Keratinocyte (primary cell): Measurements from ENCODE around the gene AGR2. TPM values are rescaled to one million over a fixed set of nuclear protein-coding genes. Genes with fewer than 3 reads are reported as not detected.

Experiments used
- DNase-seq: peaks from one replicate; pipeline ENCODE4 v3.0.0-alpha.2; 2011; ENCODE audit warnings: low read depth, missing footprints, low spot score
- FAIRE-seq: peaks from 2 replicates; lab custom pipeline; 2011; peaks lifted over from hg19 to GRCh38; lab: Jason Lieb, UNC
- H2AFZ ChIP-seq: 2 replicates; pipeline ENCODE4 v1.6.0; 2012; ENCODE audit warnings: low read length, control low read depth, inconsistent platforms; ENCODE audit not compliant: control insufficient read depth
- H3K27ac ChIP-seq: 2 replicates; pipeline ENCODE4 v1.5.1; 2011; ENCODE audit warnings: low read length; ENCODE audit not compliant: control insufficient read depth, insufficient read depth
- H3K27me3 ChIP-seq: 3 replicates; pipeline ENCODE4 v1.6.0; 2011; ENCODE audit warnings: low read length; ENCODE audit not compliant: control insufficient read depth, insufficient read depth; ENCODE audit errors: extremely low read depth
- H3K36me3 ChIP-seq, 2 experiments: 2 replicates in 1 of 2; 3 replicates in 1 of 2; pipeline ENCODE4 v1.5.1; 2011; ENCODE audit warnings: low read length in 2 of 2, mild to moderate bottlenecking in 1 of 2; ENCODE audit not compliant: control insufficient read depth in 2 of 2, insufficient read depth in 2 of 2; ENCODE audit errors: extremely low read depth in 1 of 2
- H3K4me1 ChIP-seq: 3 replicates; pipeline ENCODE4 v1.5.1; 2011; ENCODE audit warnings: low read length; ENCODE audit not compliant: control insufficient read depth, insufficient read depth; ENCODE audit errors: extremely low read depth
- H3K4me2 ChIP-seq: 3 replicates; pipeline ENCODE4 v1.6.0; 2011; ENCODE audit warnings: low read depth, low read length; ENCODE audit not compliant: control insufficient read depth, insufficient read depth; ENCODE audit errors: extremely low read depth
- H3K4me3 ChIP-seq, 3 experiments: fragments of 200-600 bp in 1 of 3; sonication (generic) in 1 of 3; 2 replicates in 2 of 3; 3 replicates in 1 of 3; pipeline ENCODE4 v1.5.1; 2011 to 2016; ENCODE audit warnings: low read length in 3 of 3, mild to moderate bottlenecking in 3 of 3, control low read depth in 2 of 3, inconsistent platforms in 1 of 3, low read depth in 1 of 3, mixed read lengths in 1 of 3, mixed run types in 1 of 3, moderate library complexity in 1 of 3; ENCODE audit not compliant: control insufficient read depth in 2 of 3, insufficient read depth in 2 of 3; ENCODE audit errors: extremely low read depth in 1 of 3
- H3K79me2 ChIP-seq: 2 replicates; pipeline ENCODE4 v1.6.0; 2012; ENCODE audit warnings: low read length; ENCODE audit not compliant: control insufficient read depth, insufficient read depth
- H3K9ac ChIP-seq: 3 replicates; pipeline ENCODE4 v1.6.0; 2011; ENCODE audit warnings: low read length; ENCODE audit not compliant: control insufficient read depth, insufficient read depth; ENCODE audit errors: extremely low read depth
- H3K9me1 ChIP-seq: 3 replicates; pipeline ENCODE4 v1.6.0; 2011; ENCODE audit warnings: low read length; ENCODE audit not compliant: control insufficient read depth, insufficient read depth; ENCODE audit errors: extremely low read depth
- H3K9me3 ChIP-seq: 2 replicates; pipeline ENCODE4 v1.5.1; 2012; ENCODE audit warnings: low read depth, low read length; ENCODE audit not compliant: control insufficient read depth
- H4K20me1 ChIP-seq: 3 replicates; pipeline ENCODE4 v1.6.0; 2011; ENCODE audit warnings: low read length; ENCODE audit not compliant: control insufficient read depth, insufficient read depth; ENCODE audit errors: extremely low read depth
- EZH2 ChIP-seq: IDR thresholded peaks from one replicate; pipeline ENCODE4 v1.6.1; 2012; ENCODE audit warnings: inconsistent platforms, mild to moderate bottlenecking, low read length, moderate library complexity
- dilution Hi-C: fragments of 300-500 bp; cut with MboI; formaldehyde crosslinking; loops from one replicate; pipeline ENCODE4 v1.7.0; 2020; ENCODE audit warnings: low sequenced_read_pairs; ENCODE audit not compliant: extremely low pct_ligation_motif_present
- polyA plus RNA-seq, 5 experiments: library from polyadenylated mRNA; depleted of rRNA in 3 of 5; stranded (reverse) in 3 of 5; stranded (forward) in 1 of 5; unstranded in 1 of 5; fragments of >200 nt; gene quantifications; 1 replicate in 1 of 5; 2 replicates in 3 of 5; 3 replicates in 1 of 5; pipeline versions ENCODE4 v1.2.1 to v1.2.3, GENCODE V29; 2011 to 2012; ENCODE audit warnings: missing spikeins in 2 of 5, low read depth in 1 of 5, low replicate concordance in 1 of 5
- TF ChIP-seq, protein P1 (sequence below), 3 experiments: IDR thresholded peaks in 1 of 3; conservative IDR thresholded peaks in 1 of 3; optimal IDR thresholded peaks in 1 of 3; 2 replicates in 2 of 3; 3 replicates in 1 of 3; pipeline versions ENCODE3 to v1.5.1; 2011; ENCODE audit warnings: low read length in 3 of 3, mild to moderate bottlenecking in 3 of 3, moderate library complexity in 2 of 3, control low read depth in 1 of 3, inconsistent platforms in 1 of 3; ENCODE audit not compliant: insufficient read depth in 2 of 3; ENCODE audit errors: extremely low read depth in 1 of 3

The AGR2 gene
- polyA plus RNA-seq, 1 donor (not counting 4 experiments of a cell fraction or from before 2014, with no cell fraction given): 2.3 TPM

DNA sequence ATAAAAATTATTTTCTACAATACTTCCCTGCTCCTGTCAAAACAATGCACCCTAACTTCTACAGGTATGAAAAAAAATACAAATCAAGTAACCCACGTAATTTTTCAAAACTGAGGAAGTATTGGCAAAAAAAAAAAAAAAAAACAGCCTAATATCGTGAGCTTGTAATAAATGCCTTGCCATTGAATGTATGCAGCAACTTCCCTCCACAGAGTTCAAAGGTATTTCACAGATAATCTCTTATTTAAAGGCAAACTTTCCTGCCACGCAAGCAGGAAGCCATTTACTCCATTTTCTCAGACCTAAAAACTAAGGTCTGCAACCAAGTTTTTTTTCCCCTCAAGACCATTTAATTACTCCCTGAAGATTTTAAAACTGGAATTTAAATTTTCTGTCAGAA lies 642 bp upstream of the AGR2 start:
- TF ChIP-seq, protein P1, sequence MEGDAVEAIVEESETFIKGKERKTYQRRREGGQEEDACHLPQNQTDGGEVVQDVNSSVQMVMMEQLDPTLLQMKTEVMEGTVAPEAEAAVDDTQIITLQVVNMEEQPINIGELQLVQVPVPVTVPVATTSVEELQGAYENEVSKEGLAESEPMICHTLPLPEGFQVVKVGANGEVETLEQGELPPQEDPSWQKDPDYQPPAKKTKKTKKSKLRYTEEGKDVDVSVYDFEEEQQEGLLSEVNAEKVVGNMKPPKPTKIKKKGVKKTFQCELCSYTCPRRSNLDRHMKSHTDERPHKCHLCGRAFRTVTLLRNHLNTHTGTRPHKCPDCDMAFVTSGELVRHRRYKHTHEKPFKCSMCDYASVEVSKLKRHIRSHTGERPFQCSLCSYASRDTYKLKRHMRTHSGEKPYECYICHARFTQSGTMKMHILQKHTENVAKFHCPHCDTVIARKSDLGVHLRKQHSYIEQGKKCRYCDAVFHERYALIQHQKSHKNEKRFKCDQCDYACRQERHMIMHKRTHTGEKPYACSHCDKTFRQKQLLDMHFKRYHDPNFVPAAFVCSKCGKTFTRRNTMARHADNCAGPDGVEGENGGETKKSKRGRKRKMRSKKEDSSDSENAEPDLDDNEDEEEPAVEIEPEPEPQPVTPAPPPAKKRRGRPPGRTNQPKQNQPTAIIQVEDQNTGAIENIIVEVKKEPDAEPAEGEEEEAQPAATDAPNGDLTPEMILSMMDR (optimal IDR thresholded peaks at IDR 0.05 in 1 of 3, IDR thresholded peaks at IDR 0.05 in 1 of 3, conservative IDR thresholded peaks at IDR 0.05 in 1 of 3; ENCODE audit: extremely low read depth in 1 of 3, insufficient read depth in 2 of 3, low read length in 3 of 3): no peak
- TF ChIP-seq EZH2: no peak
- Histone ChIP-seq H3K4me2 (peak overlapping the region; percentile 94), H4K20me1 (no peaks in the 10 kb centered on the region), H3K27ac (peak overlapping the region; percentile 66), H3K9ac (peak overlapping the region; percentile 64), H3K4me3 (peak overlapping the region in 2 of 3 experiments; percentile 15 to 33), H2AFZ (no peak overlapping the region), H3K27me3 (no peaks in the 10 kb centered on the region), H3K36me3 (no peaks in the 10 kb centered on the region), H3K9me1 (no peaks in the 10 kb centered on the region), H3K9me3 (no peaks in the 10 kb centered on the region), H3K4me1 (peaks cover 25% of the 10 kb centered on the region), H3K79me2 (no peaks in the 10 kb centered on the region)
- FAIRE-seq (no peak), DNase-seq (no peak)
- dilution Hi-C loops: no loop called here

GRCh38 chr7:16803881-16804673 lies 722 bp downstream of the AGR2 start:
- Histone ChIP-seq H3K27ac (peak overlapping the region; percentile 66), H3K9me3 (no peaks in the 10 kb centered on the region), H3K4me2 (peak overlapping the region; percentile 94), H3K9ac (peak overlapping the region; percentile 64), H3K79me2 (no peaks in the 10 kb centered on the region), H3K27me3 (no peaks in the 10 kb centered on the region), H3K36me3 (no peaks in the 10 kb centered on the region), H3K9me1 (no peaks in the 10 kb centered on the region), H3K4me3 (peak overlapping the region in 2 of 3 experiments; percentile 33 to 50), H2AFZ (no peak overlapping the region), H3K4me1 (peaks cover 27% of the 10 kb centered on the region), H4K20me1 (no peaks in the 10 kb centered on the region)
- TF ChIP-seq EZH2: no peak
- TF ChIP-seq, protein P1 (optimal IDR thresholded peaks at IDR 0.05 in 1 of 3, IDR thresholded peaks at IDR 0.05 in 1 of 3, conservative IDR thresholded peaks at IDR 0.05 in 1 of 3; ENCODE audit: extremely low read depth in 1 of 3, insufficient read depth in 2 of 3, low read length in 3 of 3): no peak
- dilution Hi-C loops: no loop called here
- FAIRE-seq (no peak), DNase-seq (no peak)
